ENCODE measurements around the gene KIF2B.
"Not testable (repeated sequence)": the region's sequence is repeated elsewhere in the genome, so short reads cannot be mapped to it uniquely, and the experiment has no call there.

KIF2B gene

DNA sequence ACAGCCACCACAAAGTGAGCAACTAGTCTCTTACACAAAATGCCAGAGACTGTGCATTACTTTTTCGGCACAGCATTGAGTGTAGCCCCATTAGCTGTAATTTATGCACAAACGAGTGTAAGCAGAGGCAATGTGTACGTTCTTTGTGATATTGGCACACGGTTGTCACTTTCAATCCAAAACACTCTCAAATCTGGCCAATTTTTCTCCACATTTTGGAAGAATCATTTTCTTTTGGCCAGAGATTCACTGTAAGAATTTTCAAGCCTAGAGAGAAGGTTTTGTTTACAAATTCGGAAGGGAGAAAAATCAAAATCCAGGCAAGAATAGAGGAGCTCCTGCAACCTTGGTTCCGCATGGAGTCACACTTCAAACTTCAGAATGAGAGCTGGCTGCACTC, 15.4 kb upstream of the KIF2B start:
- no peaks in the 10 kb centered on the region for H3K36me3 ChIP-seq (ENCODE audit: control insufficient read depth in 5 of 5, insufficient read depth in 5 of 5, low read length in 5 of 5)
- H3K9me3 ChIP-seq (ENCODE audit: control insufficient read depth in 5 of 5, low read length in 5 of 5): no peaks in the 10 kb centered on the region
- no peak overlapping the region for H3K9ac ChIP-seq (ENCODE audit: low read length in 5 of 5)
- H3K27ac ChIP-seq (ENCODE audit: low read depth, low read length): no peak overlapping the region
- no peaks in the 10 kb centered on the region for H3K27me3 ChIP-seq (ENCODE audit: control insufficient read depth in 5 of 5, insufficient read depth in 4 of 5, low read length in 5 of 5)
- no peak overlapping the region for H3K4me3 ChIP-seq (ENCODE audit: low read depth in 1 of 5, low read length in 5 of 5)
- peaks cover 0 to 10% (median 5%) of the 10 kb centered on the region in 5 donors for H3K4me1 ChIP-seq (ENCODE audit: control insufficient read depth in 5 of 5, insufficient read depth in 5 of 5, low read length in 5 of 5)

DNA sequence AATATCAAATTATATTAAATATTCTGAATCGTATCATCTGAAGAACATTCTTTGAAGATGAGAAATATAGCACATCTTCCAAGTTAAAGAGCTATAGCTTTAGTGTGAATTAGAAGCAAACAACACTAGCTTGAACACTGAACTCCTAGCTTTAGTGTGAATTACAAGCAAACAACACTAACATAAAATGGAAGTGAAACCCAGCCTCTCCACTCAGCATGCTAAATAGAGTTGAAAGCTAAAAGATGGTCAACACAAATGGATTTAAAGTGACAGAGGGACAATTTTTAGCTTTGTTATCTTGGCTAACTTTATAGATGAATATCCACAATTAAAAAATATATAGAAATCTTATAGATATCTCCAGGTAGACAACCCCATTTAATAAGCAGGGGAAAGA, 4.5 kb upstream of the KIF2B start:
- H3K9me3 ChIP-seq (ENCODE audit: control insufficient read depth in 5 of 5, low read length in 5 of 5): peaks cover 0 to 8% (median 0%) of the 10 kb centered on the region in 5 donors
- H3K27me3 ChIP-seq (ENCODE audit: control insufficient read depth in 5 of 5, insufficient read depth in 4 of 5, low read length in 5 of 5): no peaks in the 10 kb centered on the region
- H3K4me3 ChIP-seq (ENCODE audit: low read depth in 1 of 5, low read length in 5 of 5): no peak overlapping the region
- H3K9ac ChIP-seq (ENCODE audit: low read length in 5 of 5): no peak overlapping the region
- H3K27ac ChIP-seq (ENCODE audit: low read depth, low read length): no peak overlapping the region
- H3K4me1 ChIP-seq (ENCODE audit: control insufficient read depth in 5 of 5, insufficient read depth in 5 of 5, low read length in 5 of 5): no peaks in the 10 kb centered on the region
- H3K36me3 ChIP-seq (ENCODE audit: control insufficient read depth in 5 of 5, insufficient read depth in 5 of 5, low read length in 5 of 5): no peaks in the 10 kb centered on the region

DNA sequence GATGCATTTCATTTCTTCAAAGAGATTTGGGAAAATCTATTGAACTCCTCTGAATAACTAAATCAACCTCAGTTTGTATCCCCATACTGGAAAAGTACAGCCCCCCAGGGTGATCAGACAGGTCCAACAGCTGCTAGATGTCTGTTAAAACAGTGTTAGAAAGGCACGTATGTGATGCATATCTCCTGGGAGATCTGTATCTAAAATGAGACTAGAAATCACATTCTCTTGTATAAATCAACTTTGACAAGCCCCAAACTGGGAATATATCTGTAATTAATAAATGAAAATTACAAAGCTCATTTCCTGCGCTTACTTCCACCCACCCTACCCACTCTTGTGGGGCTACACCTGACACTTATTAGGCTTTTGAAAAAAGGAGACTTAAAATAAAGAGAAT, 3.8 kb upstream of the KIF2B start:
- Histone ChIP-seq H3K9ac (ENCODE audit: low read length in 5 of 5) (no peak overlapping the region), H3K9me3 (ENCODE audit: control insufficient read depth in 5 of 5, low read length in 5 of 5) (peaks cover 0 to 12% (median 0%) of the 10 kb centered on the region in 5 donors), H3K27me3 (ENCODE audit: control insufficient read depth in 5 of 5, insufficient read depth in 4 of 5, low read length in 5 of 5) (no peaks in the 10 kb centered on the region), H3K27ac (ENCODE audit: low read depth, low read length) (no peak overlapping the region), H3K4me3 (ENCODE audit: low read depth in 1 of 5, low read length in 5 of 5) (no peak overlapping the region), H3K36me3 (ENCODE audit: control insufficient read depth in 5 of 5, insufficient read depth in 5 of 5, low read length in 5 of 5) (no peaks in the 10 kb centered on the region), H3K4me1 (ENCODE audit: control insufficient read depth in 5 of 5, insufficient read depth in 5 of 5, low read length in 5 of 5) (no peaks in the 10 kb centered on the region)

DNA sequence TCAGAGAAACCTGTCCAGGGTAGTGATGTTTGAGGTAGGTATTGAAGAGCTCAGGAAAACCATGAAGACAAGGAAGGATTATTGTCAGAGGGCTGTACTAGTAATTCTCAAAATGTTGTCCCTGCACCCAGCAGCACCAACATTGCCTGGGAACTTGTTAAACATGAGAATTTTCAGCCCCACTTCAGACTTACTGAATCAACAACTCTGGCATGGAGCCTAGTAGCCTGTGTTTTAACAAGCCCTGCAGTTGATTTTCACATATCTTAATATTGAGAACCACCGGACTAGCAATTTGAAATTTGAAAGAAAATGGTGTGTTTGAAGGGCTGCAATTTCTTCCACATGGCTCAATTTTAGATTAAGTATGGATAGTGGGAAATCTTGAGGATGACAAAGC, 2.8 kb upstream of the KIF2B start:
- Histone ChIP-seq H3K4me1 (ENCODE audit: control insufficient read depth in 5 of 5, insufficient read depth in 5 of 5, low read length in 5 of 5) (no peaks in the 10 kb centered on the region), H3K9me3 (ENCODE audit: control insufficient read depth in 5 of 5, low read length in 5 of 5) (peaks cover 0 to 12% (median 0%) of the 10 kb centered on the region in 5 donors)

DNA sequence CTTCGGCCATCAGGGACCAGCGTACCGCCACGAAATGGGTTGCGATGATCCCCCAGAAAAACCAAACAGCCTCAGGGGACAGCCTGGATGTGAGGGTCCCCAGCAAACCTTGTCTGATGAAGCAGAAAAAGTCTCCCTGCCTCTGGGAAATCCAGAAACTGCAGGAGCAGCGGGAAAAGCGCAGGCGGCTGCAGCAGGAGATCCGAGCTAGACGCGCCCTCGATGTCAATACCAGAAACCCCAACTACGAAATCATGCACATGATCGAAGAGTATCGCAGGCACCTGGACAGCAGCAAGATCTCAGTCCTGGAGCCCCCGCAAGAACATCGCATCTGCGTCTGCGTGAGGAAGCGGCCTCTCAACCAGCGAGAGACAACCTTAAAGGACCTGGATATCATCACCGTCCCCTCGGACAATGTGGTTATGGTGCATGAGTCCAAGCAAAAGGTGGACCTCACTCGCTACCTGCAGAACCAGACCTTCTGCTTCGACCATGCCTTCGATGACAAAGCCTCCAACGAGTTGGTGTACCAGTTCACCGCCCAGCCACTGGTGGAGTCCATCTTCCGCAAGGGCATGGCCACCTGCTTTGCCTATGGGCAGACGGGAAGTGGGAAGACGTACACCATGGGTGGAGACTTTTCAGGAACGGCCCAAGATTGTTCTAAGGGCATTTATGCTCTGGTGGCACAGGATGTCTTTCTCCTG, 769 bp downstream of the KIF2B start:
- Histone ChIP-seq H3K27ac (ENCODE audit: low read depth, low read length) (no peak overlapping the region), H3K27me3 (ENCODE audit: control insufficient read depth in 5 of 5, insufficient read depth in 4 of 5, low read length in 5 of 5) (no peaks in the 10 kb centered on the region), H3K9ac (ENCODE audit: low read length in 5 of 5) (no peak overlapping the region), H3K4me1 (ENCODE audit: control insufficient read depth in 5 of 5, insufficient read depth in 5 of 5, low read length in 5 of 5) (no peaks in the 10 kb centered on the region), H3K9me3 (ENCODE audit: control insufficient read depth in 5 of 5, low read length in 5 of 5) (peaks cover 0 to 12% (median 0%) of the 10 kb centered on the region in 5 donors), H3K36me3 (ENCODE audit: control insufficient read depth in 5 of 5, insufficient read depth in 5 of 5, low read length in 5 of 5) (no peaks in the 10 kb centered on the region), H3K4me3 (ENCODE audit: low read depth in 1 of 5, low read length in 5 of 5) (no peak overlapping the region)

More for the DNA sequence above, 2.8 kb upstream of the KIF2B start:
- Histone ChIP-seq H3K27me3 (ENCODE audit: control insufficient read depth in 5 of 5, insufficient read depth in 4 of 5, low read length in 5 of 5) (no peaks in the 10 kb centered on the region), H3K9ac (ENCODE audit: low read length in 5 of 5) (no peak overlapping the region), H3K36me3 (ENCODE audit: control insufficient read depth in 5 of 5, insufficient read depth in 5 of 5, low read length in 5 of 5) (no peaks in the 10 kb centered on the region), H3K27ac (ENCODE audit: low read depth, low read length) (no peak overlapping the region), H3K4me3 (ENCODE audit: low read depth in 1 of 5, low read length in 5 of 5) (no peak overlapping the region)

DNA sequence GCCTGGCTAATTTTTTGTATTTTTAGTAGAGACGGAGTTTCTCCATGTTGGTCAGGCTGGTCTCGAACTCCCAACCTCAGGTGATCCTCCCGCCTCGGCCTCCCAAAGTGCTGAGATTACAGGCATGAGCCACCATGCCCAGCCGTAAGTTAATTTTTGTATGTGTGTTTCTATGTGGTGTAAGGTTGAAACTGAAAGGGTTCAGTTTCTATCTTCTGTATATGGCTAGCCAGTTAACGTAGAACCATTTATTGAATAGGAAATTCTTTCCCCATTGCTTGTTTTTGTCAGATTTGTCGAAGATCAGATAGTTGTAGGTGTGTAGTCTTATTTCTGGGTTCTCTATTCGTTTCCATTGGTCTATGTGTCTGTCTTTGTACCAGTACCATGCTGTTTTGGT, 12.0 kb downstream of the KIF2B start:
- not testable (repeated sequence) for H3K27me3 ChIP-seq (ENCODE audit: control insufficient read depth in 5 of 5, insufficient read depth in 4 of 5, low read length in 5 of 5); H3K9me3 ChIP-seq (ENCODE audit: control insufficient read depth in 5 of 5, low read length in 5 of 5); H3K4me3 ChIP-seq (ENCODE audit: low read depth in 1 of 5, low read length in 5 of 5); H3K36me3 ChIP-seq (ENCODE audit: control insufficient read depth in 5 of 5, insufficient read depth in 5 of 5, low read length in 5 of 5); H3K9ac ChIP-seq (ENCODE audit: low read length in 5 of 5); H3K27ac ChIP-seq (ENCODE audit: low read depth, low read length); H3K4me1 ChIP-seq (ENCODE audit: control insufficient read depth in 5 of 5, insufficient read depth in 5 of 5, low read length in 5 of 5)

DNA sequence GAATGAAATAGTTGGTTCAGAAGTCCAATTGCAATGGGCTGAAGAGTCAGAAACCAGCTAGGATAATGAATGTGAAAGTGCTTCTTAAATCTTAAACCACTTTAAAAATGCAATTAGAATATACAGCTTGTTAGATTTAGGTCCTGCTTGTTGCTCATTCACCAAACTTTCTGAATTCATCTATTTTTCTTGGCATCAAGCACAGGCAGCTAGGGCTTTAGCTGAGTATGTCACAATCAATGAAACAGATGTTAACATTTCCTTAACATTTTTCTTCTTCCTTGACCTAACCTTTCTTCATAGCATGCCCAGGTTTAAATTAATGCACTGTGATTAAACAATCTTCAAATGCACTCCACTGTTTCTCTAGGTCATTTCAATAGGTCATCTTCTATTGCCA, 14.4 kb downstream of the KIF2B start:
- H3K27me3 ChIP-seq (ENCODE audit: control insufficient read depth in 5 of 5, insufficient read depth in 4 of 5, low read length in 5 of 5): no peaks in the 10 kb centered on the region
- no peaks in the 10 kb centered on the region for H3K36me3 ChIP-seq (ENCODE audit: control insufficient read depth in 5 of 5, insufficient read depth in 5 of 5, low read length in 5 of 5)
- peaks cover 0 to 6% (median 0%) of the 10 kb centered on the region in 5 donors for H3K9me3 ChIP-seq (ENCODE audit: control insufficient read depth in 5 of 5, low read length in 5 of 5)
- no peaks in the 10 kb centered on the region for H3K4me1 ChIP-seq (ENCODE audit: control insufficient read depth in 5 of 5, insufficient read depth in 5 of 5, low read length in 5 of 5)
- no peak overlapping the region for H3K4me3 ChIP-seq (ENCODE audit: low read depth in 1 of 5, low read length in 5 of 5)
- H3K9ac ChIP-seq (ENCODE audit: low read length in 5 of 5): no peak overlapping the region
- H3K27ac ChIP-seq (ENCODE audit: low read depth, low read length): no peak overlapping the region

DNA sequence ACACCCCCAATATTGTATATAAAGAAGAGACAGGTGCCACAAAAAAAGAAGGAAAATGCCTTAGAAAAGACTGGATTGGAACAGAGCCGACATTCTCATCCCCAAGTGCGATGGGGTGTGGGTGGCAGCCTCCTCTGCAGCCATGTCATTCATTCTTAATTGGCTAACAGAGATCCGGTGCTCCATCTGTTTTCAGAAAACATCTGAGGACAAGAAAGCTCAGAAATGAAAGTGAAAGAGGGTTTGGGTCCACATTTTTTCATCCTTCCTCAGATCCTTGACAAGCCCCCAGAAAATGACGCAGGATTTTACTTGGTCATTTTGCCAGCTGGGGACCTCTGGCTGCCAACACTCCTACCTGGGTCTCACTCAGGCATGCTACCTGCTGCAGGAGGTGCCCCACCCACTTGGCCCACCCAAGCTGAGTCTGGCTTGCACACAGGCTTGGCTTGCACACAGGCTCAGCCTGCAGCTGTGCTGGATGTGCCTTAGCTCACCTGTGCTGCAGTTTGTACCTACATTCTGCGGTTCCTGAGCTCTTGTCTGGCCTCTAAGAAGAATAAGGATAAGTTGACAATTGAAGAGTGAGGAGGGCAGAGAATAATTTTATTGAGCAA, 21.9 kb downstream of the KIF2B start:
- Histone ChIP-seq H3K9me3 (ENCODE audit: control insufficient read depth in 5 of 5, low read length in 5 of 5) (peaks cover 0 to 6% (median 0%) of the 10 kb centered on the region in 5 donors), H3K4me1 (ENCODE audit: control insufficient read depth in 5 of 5, insufficient read depth in 5 of 5, low read length in 5 of 5) (no peaks in the 10 kb centered on the region), H3K27ac (ENCODE audit: low read depth, low read length) (no peak overlapping the region), H3K36me3 (ENCODE audit: control insufficient read depth in 5 of 5, insufficient read depth in 5 of 5, low read length in 5 of 5) (no peaks in the 10 kb centered on the region), H3K27me3 (ENCODE audit: control insufficient read depth in 5 of 5, insufficient read depth in 4 of 5, low read length in 5 of 5) (no peaks in the 10 kb centered on the region), H3K4me3 (ENCODE audit: low read depth in 1 of 5, low read length in 5 of 5) (no peak overlapping the region), H3K9ac (ENCODE audit: low read length in 5 of 5) (no peak overlapping the region)

DNA sequence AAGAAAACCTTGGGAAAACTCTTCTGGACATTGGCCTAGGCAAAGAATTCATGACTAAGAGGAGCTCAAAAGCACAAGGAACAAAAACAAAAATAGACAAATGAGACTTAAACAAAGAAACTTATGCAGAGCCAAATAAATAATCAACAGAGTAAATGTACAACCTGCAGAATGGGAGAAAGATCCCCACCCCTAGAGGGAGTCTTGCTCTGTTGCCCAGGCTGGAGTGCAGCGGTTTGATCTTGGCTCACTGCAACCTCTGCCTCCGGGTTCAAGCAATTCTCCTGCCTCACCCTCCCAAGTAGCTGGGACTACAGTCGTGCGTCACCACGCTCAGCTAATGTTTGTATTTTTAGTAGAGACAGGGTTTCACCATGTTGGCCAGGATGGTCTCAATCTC, 48.4 kb downstream of the KIF2B start:
- H3K27ac ChIP-seq (ENCODE audit: low read depth, low read length); H3K9ac ChIP-seq (ENCODE audit: low read length in 5 of 5); H3K4me1 ChIP-seq (ENCODE audit: control insufficient read depth in 5 of 5, insufficient read depth in 5 of 5, low read length in 5 of 5); H3K27me3 ChIP-seq (ENCODE audit: control insufficient read depth in 5 of 5, insufficient read depth in 4 of 5, low read length in 5 of 5); H3K4me3 ChIP-seq (ENCODE audit: low read depth in 1 of 5, low read length in 5 of 5); H3K9me3 ChIP-seq (ENCODE audit: control insufficient read depth in 5 of 5, low read length in 5 of 5); H3K36me3 ChIP-seq (ENCODE audit: control insufficient read depth in 5 of 5, insufficient read depth in 5 of 5, low read length in 5 of 5): not testable (repeated sequence)
